Neural cell (in vitro differentiated cells): ENCODE measurements around the gene FBXL2. TPM values are rescaled to one million over a fixed set of nuclear protein-coding genes. Genes with fewer than 3 reads are reported as not detected.
A peak's percentile ranks its signal among the peaks of the same experiment; 100 is the strongest.

Experiments
- H2AFZ ChIP-seq: fragments of 200-600, 300-800 bp; sonication (generic), shearing (Covaris generic); 2 replicates; pipeline ENCODE4 v1.6.0; 2014; ENCODE audit warnings: low read depth, mild to moderate bottlenecking, antibody characterized with exemption, low read length, moderate library complexity
- H3F3A ChIP-seq: fragments of 200-600 bp; shearing (Covaris generic); 2 replicates; pipeline ENCODE4 v1.6.1; 2016; ENCODE audit warnings: mild to moderate bottlenecking, moderate library complexity, mixed read lengths, antibody characterized with exemption, low read length; ENCODE audit not compliant: insufficient read depth, poor library complexity, severe bottlenecking
- H3K27ac ChIP-seq: fragments of 200-600, 300-800 bp; sonication (generic), shearing (Covaris generic); 2 replicates; pipeline ENCODE4 v1.5.1; 2014; ENCODE audit warnings: mild to moderate bottlenecking, low read length, moderate library complexity
- H3K27me3 ChIP-seq: fragments of 300-800, 200-600 bp; sonication (generic), shearing (Covaris generic); 2 replicates; pipeline ENCODE4 v1.6.0; 2014; ENCODE audit warnings: mild to moderate bottlenecking, low read depth, low read length, moderate library complexity; ENCODE audit not compliant: insufficient read depth
- H3K36me3 ChIP-seq: fragments of 300-800, 200-600 bp; sonication (generic), shearing (Covaris generic); 2 replicates; pipeline ENCODE4 v1.5.1; 2014; ENCODE audit warnings: mild to moderate bottlenecking, antibody characterized with exemption, low read length, moderate library complexity; ENCODE audit not compliant: insufficient read depth
- H3K4me2 ChIP-seq: fragments of 300-800, 200-600 bp; sonication (generic), shearing (Covaris generic); 2 replicates; pipeline ENCODE4 v1.6.0; 2014; ENCODE audit warnings: mild to moderate bottlenecking, low read length
- H3K4me3 ChIP-seq: fragments of 300-800, 200-600 bp; sonication (generic), shearing (Covaris generic); 2 replicates; pipeline ENCODE4 v1.5.1; 2014; ENCODE audit warnings: mild to moderate bottlenecking, low read length, moderate library complexity
- H3K79me2 ChIP-seq: fragments of 200-600 bp; shearing (Covaris generic); replicated peaks from 2 replicates; pipeline ENCODE4 v1.6.0; 2014; ENCODE audit warnings: mild to moderate bottlenecking, low read length, moderate library complexity; ENCODE audit not compliant: insufficient read depth
- H3K9ac ChIP-seq: fragments of 300-800, 200-600 bp; sonication (generic), shearing (Covaris generic); 2 replicates; pipeline ENCODE4 v1.6.1; 2016; ENCODE audit warnings: mild to moderate bottlenecking, low read length, mixed read lengths
- H3K9me2 ChIP-seq: fragments of 200-600 bp; shearing (Covaris generic); 2 replicates; pipeline ENCODE4 v1.6.1; 2016; ENCODE audit warnings: mild to moderate bottlenecking, low read length, mixed read lengths; ENCODE audit not compliant: insufficient read depth
- H3K9me3 ChIP-seq: fragments of 200-600, 300-800 bp; sonication (generic), shearing (Covaris generic); 2 replicates; pipeline ENCODE4 v1.6.1; 2016; ENCODE audit warnings: mild to moderate bottlenecking, mixed run types, low read length, moderate library complexity, mixed read lengths
- H4K20me1 ChIP-seq: fragments of 200-600 bp; shearing (Covaris generic); 2 replicates; pipeline ENCODE4 v1.6.1; 2016; ENCODE audit warnings: mild to moderate bottlenecking, mixed run types; ENCODE audit not compliant: insufficient read depth
- CTCF ChIP-seq: fragments of 450-650 bp; IDR thresholded peaks from 2 replicates; pipeline ENCODE4 v1.5.1; 2014; ENCODE audit warnings: antibody characterized with exemption, mild to moderate bottlenecking, moderate library complexity; ENCODE audit not compliant: poor library complexity, severe bottlenecking
- EP300 ChIP-seq: fragments of 450-650 bp; conservative IDR thresholded peaks from 2 replicates; pipeline ENCODE4 v1.6.1; 2014; ENCODE audit warnings: antibody characterized with exemption, mild to moderate bottlenecking, moderate library complexity; ENCODE audit not compliant: poor library complexity, severe bottlenecking
- EZH2 ChIP-seq: fragments of 200-600, 300-800 bp; shearing (Covaris generic), sonication (generic); IDR thresholded peaks from 2 replicates; pipeline ENCODE4 v1.6.1; 2014; ENCODE audit warnings: antibody characterized with exemption, low read length, borderline replicate concordance, mild to moderate bottlenecking; ENCODE audit not compliant: insufficient read depth, poor library complexity, severe bottlenecking
- MXI1 ChIP-seq: fragments of 450-650 bp; conservative IDR thresholded peaks from 2 replicates; pipeline ENCODE4 v1.6.1; 2014; ENCODE audit warnings: antibody characterized with exemption, mild to moderate bottlenecking; ENCODE audit not compliant: poor library complexity, severe bottlenecking
- POLR2AphosphoS5 ChIP-seq: IDR thresholded peaks from 2 replicates; pipeline ENCODE4 v1.6.1; 2012
- RAD21 ChIP-seq: fragments of 450-650 bp; conservative IDR thresholded peaks from 2 replicates; pipeline ENCODE4 v1.6.1; 2014; ENCODE audit warnings: antibody characterized with exemption, mild to moderate bottlenecking, moderate library complexity
- REST ChIP-seq: IDR thresholded peaks from 2 replicates; pipeline ENCODE4 v1.6.1; 2012; ENCODE audit warnings: borderline replicate concordance
- SMC3 ChIP-seq: fragments of 450-650 bp; conservative IDR thresholded peaks from 2 replicates; pipeline ENCODE4 v1.6.1; 2014; ENCODE audit warnings: antibody characterized with exemption, mild to moderate bottlenecking, moderate library complexity; ENCODE audit not compliant: poor library complexity
- TAF1 ChIP-seq: IDR thresholded peaks from 2 replicates; pipeline ENCODE4 v1.6.1; 2012; ENCODE audit warnings: low read depth
- polyA plus RNA-seq: library from polyadenylated mRNA; depleted of rRNA; stranded (reverse); fragments of >200 nt; gene quantifications from 2 replicates; pipeline ENCODE4 v1.2.3, GENCODE V29; 2014

FBXL2 gene
- polyA plus RNA-seq, 1 donor from 2014 or later: 82.0 TPM

GRCh38 chr3:33278163-33278562 is 921 bp downstream of the FBXL2 start:
- H3K79me2 ChIP-seq: peaks cover 21% of the 10 kb centered on the region
- no peaks in the 10 kb centered on the region for H3K27me3 ChIP-seq
- H3K4me3 ChIP-seq: peak overlapping the region; percentile 88
- peak overlapping the region; percentile 24 for H3K27ac ChIP-seq
- H3K9ac ChIP-seq: peak overlapping the region; percentile 71
- no peak for TF ChIP-seq CTCF
- no peak for TF ChIP-seq REST
- TF ChIP-seq EZH2: no peak
- no peak for TF ChIP-seq MXI1
- no peak for TF ChIP-seq SMC3
- no peak for TF ChIP-seq RAD21
- no peak for TF ChIP-seq EP300
- no peak for TF ChIP-seq TAF1
- TF ChIP-seq POLR2AphosphoS5: no peak
- H3K4me2 ChIP-seq: peak overlapping the region; percentile 56
- H3K9me2 ChIP-seq: no peaks in the 10 kb centered on the region
- H2AFZ ChIP-seq: peak overlapping the region; percentile 56
- H3K36me3 ChIP-seq: no peaks in the 10 kb centered on the region
- H4K20me1 ChIP-seq: no peaks in the 10 kb centered on the region
- H3F3A ChIP-seq: no peaks in the 10 kb centered on the region
- no peaks in the 10 kb centered on the region for H3K9me3 ChIP-seq

- Histone ChIP-seq H3K4me2 (no peak overlapping the region), H4K20me1 (no peaks in the 10 kb centered on the region), H3K27me3 (no peaks in the 10 kb centered on the region), H3K27ac (no peak overlapping the region), H3K9me3 (no peaks in the 10 kb centered on the region), H3K9me2 (no peaks in the 10 kb centered on the region), H2AFZ (no peak overlapping the region), H3K9ac (no peak overlapping the region), H3K79me2 (no peaks in the 10 kb centered on the region), H3K36me3 (no peaks in the 10 kb centered on the region), H3K4me3 (no peak overlapping the region), H3F3A (no peaks in the 10 kb centered on the region)
- TF ChIP-seq EP300: no peak
- TF ChIP-seq EZH2: no peak
- no peak for TF ChIP-seq TAF1
- no peak for TF ChIP-seq CTCF
- TF ChIP-seq SMC3: no peak
- no peak for TF ChIP-seq POLR2AphosphoS5
- TF ChIP-seq RAD21: no peak
- TF ChIP-seq REST: no peak
- no peak for TF ChIP-seq MXI1
These were observed 10.5 kb downstream of the FBXL2 start for GRCh38 chr3:33287672-33288282.
